ENCODE results near the gene SAMD13.
"Not testable (repeated sequence)": the region's sequence is repeated elsewhere in the genome, so short reads cannot be mapped to it uniquely, and the experiment has no call there.

Gene SAMD13

DNA sequence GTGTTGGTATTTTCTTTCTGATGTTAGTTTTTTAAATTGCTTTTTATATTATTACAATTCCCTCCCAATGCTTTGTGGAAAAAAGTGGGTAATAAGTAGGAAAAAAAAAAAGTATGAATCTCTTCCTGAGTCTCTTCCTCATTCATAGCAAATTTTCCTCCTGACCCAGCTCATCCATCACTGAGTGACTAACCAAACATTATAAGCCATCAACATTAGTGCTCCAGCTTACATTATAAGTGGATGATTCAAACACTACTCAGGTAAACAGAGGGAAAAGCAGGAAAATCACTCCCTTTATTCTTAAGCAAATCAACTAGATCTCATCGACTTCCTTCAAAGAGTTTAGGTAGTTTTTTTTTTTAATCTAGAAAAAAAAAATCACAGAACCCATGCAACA, 15.4 kb upstream of the SAMD13 start:
- DNase-seq: no peak

DNA sequence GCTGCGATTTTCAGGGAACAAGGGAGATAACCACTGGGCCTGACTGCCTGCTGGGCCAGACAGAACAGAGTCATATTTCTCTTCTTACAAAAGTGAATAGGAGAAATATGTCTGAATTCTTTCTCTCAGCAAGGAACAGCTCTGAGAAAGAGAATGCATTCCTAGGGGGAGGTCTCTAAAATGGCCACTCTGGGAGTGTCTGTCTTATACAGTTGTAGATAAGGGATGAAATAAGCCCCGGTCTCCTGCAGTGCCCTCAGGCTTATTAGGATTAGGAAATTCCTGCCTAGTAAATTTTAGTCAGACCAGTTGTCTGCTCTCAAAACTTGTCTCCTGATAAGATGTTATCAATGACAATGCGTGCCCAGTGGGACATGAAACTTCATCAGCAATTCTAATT, 14.1 kb upstream of the SAMD13 start:
- DNase-seq: not testable (repeated sequence)

- peak in 1 of 14 donors; percentile 12 for DNase-seq
Measured at GRCh38 chr1:84289169-84289785, 12.2 kb upstream of the SAMD13 start.

GRCh38 chr1:84291882-84292655, 9.4 kb upstream of the SAMD13 start:
- DNase-seq: no peak

DNA sequence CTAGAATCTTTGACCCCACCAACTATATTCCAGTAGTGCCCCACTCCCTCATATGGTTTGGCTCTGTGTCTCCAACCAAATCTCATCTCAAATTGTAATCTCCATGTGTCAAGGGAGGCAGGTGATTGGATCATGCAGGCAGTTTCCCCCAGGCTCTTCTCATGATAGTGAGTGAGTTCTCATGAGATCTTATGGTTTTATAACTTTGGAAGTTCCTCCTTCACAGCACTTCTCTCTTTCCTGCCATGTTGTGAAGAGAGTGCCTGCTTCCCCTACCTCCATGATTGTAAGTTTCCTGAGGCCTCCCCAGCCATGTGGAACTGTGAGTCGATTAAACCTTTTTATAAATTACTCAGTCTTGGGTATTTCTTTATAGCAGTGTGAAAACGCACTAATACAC, 7.7 kb upstream of the SAMD13 start:
- DNase-seq: no peak

- DNase-seq: no peak
Measured at GRCh38 chr1:84294751-84295150, 6.8 kb upstream of the SAMD13 start.

- peak in 4 of 14 donors; percentile 4 to 16 (median 7) for DNase-seq
Measured at GRCh38 chr1:84297546-84298244, 3.8 kb upstream of the SAMD13 start.

- peak in 11 of 14 donors; percentile 48 to 89 (median 83) for DNase-seq
Measured at GRCh38 chr1:84298328-84298683, 3.2 kb upstream of the SAMD13 start.

GRCh38 chr1:84298684-84299535, 2.6 kb upstream of the SAMD13 start:
- DNase-seq: peak in 12 of 14 donors; percentile 39 to 89 (median 78)

DNA sequence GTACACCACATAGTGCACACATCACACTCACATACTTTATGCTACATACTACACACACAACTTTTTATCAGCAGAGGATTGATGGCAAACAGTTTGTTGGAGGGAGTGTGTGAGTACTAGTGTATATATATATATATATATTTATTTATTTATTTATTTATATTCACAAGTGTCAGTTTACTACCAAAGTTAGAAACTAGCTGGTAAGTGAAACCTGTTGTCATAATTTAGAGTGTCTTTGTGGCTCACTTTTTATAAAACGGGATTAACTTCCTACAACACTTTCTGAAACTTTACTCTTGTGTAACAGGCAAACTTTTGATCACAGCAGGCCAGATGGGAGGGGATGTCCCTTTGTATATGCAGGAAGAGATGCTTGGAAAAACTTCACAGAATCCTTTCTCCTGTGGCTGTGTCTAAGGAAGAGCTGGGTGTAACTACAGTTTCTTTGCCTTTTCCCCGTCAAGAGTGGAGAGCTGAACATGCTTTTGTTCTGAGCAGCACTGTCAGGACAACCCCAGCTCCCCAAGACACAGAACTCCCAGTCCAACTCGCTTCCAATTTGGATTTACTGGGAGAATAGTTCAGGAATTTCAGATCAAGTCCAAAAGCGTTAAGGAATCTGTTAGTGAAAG, 1.9 kb upstream of the SAMD13 start:
- peak in 6 of 14 donors; percentile 3 to 33 (median 18) for DNase-seq

DNA sequence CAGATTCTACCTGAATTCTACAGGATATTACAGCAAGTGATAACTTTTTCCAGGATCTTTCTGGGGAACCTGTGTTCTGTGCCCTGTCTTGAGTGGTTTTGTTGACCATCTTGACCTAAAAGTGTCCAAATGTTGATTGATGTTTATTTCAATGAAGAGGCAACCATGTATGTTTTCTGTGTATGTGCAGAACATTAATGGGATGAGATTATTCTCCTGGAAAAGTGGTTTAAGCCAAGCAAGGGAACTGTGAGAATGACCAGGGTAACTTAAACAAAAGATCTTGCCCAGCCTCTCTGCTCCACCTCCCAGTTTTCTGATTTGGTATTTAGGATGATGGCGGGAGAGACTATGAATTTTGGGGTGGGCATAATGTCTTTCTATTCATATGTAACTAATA, 1.0 kb upstream of the SAMD13 start:
- DNase-seq: peak in 1 of 14 donors; percentile 6

GRCh38 chr1:84301785-84302385, 377 bp downstream of the SAMD13 start:
- DNase-seq: peak in 1 of 14 donors; percentile 63

GRCh38 chr1:84303314-84303830, 1.9 kb downstream of the SAMD13 start:
- peak in 7 of 14 donors; percentile 9 to 55 (median 35) for DNase-seq

GRCh38 chr1:84307398-84307797, 5.9 kb downstream of the SAMD13 start:
- DNase-seq: no peak

DNA sequence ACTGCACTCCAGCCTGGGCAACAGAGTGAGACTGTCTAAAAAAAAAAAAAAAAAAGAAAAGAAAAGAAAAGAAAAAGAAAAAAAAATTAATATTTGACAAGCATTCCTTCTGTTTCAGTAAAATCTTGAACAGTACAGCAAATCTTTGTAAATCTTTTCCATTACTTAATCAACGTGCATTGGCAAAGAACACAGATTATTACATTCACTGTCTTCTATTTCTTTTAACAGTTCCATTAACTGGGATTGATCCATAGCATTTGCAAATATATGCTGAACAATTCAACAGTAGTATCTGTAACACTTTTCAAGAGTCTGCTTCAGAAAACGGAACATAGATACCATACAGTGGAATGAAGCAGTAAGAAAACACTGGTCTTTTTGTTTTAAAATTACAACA, 9.8 kb downstream of the SAMD13 start:
- DNase-seq: no peak

DNA sequence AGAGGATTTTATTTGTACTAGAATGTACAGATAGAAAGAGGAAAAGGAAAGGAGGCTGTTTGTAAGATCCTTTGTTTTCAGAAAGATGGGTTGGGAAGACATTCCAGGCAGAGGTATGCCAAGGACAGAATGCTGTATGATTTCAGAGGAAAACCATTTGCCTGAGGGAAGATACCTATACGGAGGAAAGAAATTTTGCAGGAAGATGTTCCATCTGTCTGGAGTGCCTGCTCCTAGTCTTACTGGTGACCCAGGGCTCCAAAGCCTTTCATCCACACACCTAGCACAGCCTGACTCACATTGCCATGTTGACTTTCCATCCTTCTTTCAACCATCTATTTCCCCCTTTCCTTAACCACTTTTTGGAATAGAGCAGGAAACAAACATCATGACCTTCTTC, 18.2 kb downstream of the SAMD13 start:
- no peak for DNase-seq

- DNase-seq: no peak
Measured at GRCh38 chr1:84327830-84328229, 26.3 kb downstream of the SAMD13 start.

GRCh38 chr1:84330125-84330984, 28.8 kb downstream of the SAMD13 start:
- no peak for DNase-seq

DNA sequence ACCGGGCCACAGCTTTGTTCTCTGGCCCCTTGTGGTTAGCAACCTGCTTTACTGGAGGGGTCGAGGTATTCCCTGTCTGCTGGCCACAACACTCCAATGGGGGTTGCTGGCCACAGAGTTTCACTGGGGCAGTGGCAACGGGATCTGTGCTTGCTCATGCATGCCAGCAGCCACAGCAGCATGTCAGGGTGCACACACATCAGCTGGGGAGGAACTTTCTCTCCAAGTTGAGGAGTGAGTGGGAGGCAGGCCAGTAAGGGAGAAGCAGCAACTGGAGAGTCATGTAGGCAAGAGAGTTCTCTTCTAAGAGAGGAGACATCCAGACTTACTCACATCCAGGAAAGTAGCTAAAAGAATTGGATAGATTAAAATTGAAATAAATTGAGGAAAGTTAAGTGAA, 38.0 kb downstream of the SAMD13 start:
- no peak for DNase-seq

DNA sequence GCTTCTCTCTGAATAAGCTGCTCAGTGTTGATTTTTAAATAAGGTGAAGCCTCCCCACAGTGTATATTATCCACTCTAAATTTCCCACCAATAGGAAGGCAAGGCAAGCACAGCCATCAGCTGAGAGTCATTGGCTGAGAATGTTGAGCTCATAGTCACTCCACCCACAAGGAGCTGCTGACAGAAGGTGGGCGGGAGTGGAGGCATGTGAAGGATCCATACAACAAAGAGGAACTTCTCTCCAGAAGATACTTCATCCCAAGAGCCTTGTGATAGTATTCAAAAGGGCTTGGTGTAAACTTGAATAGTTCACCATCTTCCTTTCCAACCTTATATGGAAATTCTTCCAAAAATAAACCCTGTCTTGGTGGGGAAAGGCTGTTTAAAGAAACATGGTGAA, 42.8 kb downstream of the SAMD13 start:
- no peak for DNase-seq

All from C1 segment of cervical spinal cord (tissue), 14 donors.